Gastroesophageal sphincter (tissue), 3 donors: Measurements from ENCODE around the gene CHRDL1.
A peak's percentile ranks its signal among the peaks of the same experiment; 100 is the strongest.

Experiments
- EP300 ChIP-seq: sonication (generic); formaldehyde crosslinking; IDR thresholded peaks from one replicate; pipeline ENCODE4 v1.6.1; 2017; ENCODE audit warnings: antibody characterized with exemption, mild to moderate bottlenecking
- POLR2A ChIP-seq, 2 donors: fragments of 450-650 bp; IDR thresholded peaks; one replicate each; pipeline ENCODE4 v1.6.1; 2017; ENCODE audit warnings: antibody characterized with exemption in 2 of 2, mild to moderate bottlenecking in 2 of 2, moderate library complexity in 1 of 2
- POLR2AphosphoS5 ChIP-seq: sonication (generic); formaldehyde crosslinking; IDR thresholded peaks from one replicate; pipeline ENCODE4 v1.6.1; 2017; ENCODE audit warnings: antibody characterized with exemption
- TF ChIP-seq, protein P1 (sequence below), 4 experiments: fragments of 200-600 bp in 2 of 4; fragments of 450-650 bp in 2 of 4; sonication (generic) in 1 of 4; IDR thresholded peaks; one replicate each; pipeline ENCODE4 v1.5.1; 2017 to 2019; ENCODE audit warnings: antibody characterized with exemption in 4 of 4, mild to moderate bottlenecking in 2 of 4, moderate library complexity in 2 of 4

DNA sequence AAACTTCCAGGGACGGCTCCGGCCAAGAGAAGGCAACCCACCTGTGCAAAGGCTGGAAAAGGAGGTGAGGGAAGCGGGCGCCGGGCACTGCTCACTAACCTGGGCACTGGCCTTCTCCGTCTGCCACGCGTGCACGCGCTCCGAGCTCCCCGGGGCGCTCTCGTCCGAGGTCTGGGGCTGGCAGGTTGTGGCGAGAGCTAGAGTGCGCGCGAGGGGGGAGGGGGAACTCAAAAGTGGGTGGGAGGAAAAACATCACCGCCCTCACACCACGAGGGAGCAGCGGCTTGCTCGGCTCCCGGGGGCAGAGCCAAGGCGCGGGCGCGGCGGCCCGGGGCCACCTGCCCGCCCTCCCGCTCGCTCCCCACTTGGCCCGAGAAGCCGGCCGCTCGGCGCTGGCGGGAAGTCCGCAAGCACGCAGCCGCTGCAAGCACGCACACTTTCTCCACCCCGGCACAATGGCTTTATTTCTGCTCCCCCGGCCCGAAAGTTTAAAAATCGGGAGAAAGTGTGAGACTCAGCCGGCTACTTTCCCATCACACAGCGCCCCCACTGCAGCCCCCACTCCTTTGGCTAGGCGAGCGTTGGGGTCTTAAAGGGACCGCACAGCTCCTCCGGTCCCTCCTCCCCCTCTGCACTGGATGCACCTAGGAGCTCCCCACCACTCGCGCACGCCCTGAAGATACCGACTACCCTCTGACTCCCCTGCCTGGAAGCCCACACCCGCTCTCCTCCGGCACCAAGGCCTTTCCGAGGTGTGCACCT is at the start of gene CHRDL1:
- TF ChIP-seq, protein P1, sequence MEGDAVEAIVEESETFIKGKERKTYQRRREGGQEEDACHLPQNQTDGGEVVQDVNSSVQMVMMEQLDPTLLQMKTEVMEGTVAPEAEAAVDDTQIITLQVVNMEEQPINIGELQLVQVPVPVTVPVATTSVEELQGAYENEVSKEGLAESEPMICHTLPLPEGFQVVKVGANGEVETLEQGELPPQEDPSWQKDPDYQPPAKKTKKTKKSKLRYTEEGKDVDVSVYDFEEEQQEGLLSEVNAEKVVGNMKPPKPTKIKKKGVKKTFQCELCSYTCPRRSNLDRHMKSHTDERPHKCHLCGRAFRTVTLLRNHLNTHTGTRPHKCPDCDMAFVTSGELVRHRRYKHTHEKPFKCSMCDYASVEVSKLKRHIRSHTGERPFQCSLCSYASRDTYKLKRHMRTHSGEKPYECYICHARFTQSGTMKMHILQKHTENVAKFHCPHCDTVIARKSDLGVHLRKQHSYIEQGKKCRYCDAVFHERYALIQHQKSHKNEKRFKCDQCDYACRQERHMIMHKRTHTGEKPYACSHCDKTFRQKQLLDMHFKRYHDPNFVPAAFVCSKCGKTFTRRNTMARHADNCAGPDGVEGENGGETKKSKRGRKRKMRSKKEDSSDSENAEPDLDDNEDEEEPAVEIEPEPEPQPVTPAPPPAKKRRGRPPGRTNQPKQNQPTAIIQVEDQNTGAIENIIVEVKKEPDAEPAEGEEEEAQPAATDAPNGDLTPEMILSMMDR (IDR thresholded peaks at IDR 0.05), result no peak
- TF ChIP-seq POLR2A (IDR thresholded peaks at IDR 0.05) (no peak), POLR2AphosphoS5 (peak; percentile 30), EP300 (no peak)
